ENCODE results near the gene STARD3. TPM values are rescaled to one million over a fixed set of nuclear protein-coding genes. Genes with fewer than 3 reads are reported as not detected.

Gene STARD3
- total RNA-seq, 4 donors from 2014 or later, result 39.2 to 63.9 (median 43.5) TPM

DNA sequence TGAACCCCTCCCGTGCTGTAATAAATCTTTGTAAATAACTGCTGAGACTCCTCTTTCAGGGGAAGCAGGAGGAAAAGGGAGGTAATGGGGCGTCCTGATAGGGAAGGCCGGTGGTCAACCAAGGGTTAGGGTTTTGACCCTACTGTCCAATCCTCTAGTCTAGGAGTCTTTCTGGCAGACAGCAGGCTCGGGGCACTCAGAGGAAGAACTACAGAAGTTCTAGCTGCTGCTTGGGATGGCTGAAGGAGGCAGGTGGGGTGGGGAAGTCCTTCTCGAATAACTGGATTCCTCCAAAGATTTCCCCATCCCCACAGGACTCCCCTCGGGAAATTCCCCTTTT lies 387 bp upstream of the STARD3 start:
- TF ChIP-seq, protein P1, sequence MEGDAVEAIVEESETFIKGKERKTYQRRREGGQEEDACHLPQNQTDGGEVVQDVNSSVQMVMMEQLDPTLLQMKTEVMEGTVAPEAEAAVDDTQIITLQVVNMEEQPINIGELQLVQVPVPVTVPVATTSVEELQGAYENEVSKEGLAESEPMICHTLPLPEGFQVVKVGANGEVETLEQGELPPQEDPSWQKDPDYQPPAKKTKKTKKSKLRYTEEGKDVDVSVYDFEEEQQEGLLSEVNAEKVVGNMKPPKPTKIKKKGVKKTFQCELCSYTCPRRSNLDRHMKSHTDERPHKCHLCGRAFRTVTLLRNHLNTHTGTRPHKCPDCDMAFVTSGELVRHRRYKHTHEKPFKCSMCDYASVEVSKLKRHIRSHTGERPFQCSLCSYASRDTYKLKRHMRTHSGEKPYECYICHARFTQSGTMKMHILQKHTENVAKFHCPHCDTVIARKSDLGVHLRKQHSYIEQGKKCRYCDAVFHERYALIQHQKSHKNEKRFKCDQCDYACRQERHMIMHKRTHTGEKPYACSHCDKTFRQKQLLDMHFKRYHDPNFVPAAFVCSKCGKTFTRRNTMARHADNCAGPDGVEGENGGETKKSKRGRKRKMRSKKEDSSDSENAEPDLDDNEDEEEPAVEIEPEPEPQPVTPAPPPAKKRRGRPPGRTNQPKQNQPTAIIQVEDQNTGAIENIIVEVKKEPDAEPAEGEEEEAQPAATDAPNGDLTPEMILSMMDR (IDR thresholded peaks at IDR 0.05; ENCODE audit: low read depth), result no peak

DNA sequence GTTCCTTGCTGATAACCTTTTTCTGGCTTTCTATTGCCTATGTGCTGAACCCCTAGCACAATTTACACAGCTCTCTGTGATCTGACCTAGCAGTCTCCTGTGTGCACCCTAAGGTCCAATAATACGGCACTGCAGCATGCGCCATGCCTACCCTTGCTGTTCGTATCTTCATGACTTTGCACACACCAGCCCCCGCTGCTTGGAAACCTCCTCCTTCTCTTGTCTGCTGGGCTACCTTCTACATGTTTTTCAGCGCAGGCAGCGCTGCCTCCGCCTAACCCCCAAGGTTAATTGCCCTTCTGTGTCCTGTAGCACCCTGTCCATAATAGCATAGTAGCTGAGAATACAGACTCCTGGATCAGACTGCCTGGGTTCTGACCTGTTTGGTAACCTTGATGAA lies 1.4 kb downstream of the STARD3 start:
- TF ChIP-seq, protein P1 (IDR thresholded peaks at IDR 0.05; ENCODE audit: low read depth), result no peak

DNA sequence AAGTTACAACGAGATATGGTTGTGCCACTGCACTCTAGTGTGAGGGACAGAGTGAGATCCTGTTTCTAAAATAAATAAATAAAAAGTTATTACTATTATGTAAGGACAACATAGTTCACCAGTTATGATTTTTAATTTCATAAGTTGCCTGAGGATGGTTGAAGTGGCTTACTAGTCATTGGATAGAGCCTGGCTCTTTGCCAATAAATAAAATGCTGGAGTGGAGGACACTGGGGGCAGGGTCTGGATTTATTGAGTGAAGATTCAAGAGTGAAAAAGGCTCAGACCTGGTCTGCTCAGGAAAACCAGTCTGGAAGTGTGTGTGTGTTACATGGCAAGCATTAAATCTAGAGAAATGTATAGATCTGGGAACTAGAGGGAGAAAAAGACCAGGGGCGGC lies 2.1 kb downstream of the STARD3 start:
- TF ChIP-seq, protein P1 (IDR thresholded peaks at IDR 0.05; ENCODE audit: low read depth), result no peak

DNA sequence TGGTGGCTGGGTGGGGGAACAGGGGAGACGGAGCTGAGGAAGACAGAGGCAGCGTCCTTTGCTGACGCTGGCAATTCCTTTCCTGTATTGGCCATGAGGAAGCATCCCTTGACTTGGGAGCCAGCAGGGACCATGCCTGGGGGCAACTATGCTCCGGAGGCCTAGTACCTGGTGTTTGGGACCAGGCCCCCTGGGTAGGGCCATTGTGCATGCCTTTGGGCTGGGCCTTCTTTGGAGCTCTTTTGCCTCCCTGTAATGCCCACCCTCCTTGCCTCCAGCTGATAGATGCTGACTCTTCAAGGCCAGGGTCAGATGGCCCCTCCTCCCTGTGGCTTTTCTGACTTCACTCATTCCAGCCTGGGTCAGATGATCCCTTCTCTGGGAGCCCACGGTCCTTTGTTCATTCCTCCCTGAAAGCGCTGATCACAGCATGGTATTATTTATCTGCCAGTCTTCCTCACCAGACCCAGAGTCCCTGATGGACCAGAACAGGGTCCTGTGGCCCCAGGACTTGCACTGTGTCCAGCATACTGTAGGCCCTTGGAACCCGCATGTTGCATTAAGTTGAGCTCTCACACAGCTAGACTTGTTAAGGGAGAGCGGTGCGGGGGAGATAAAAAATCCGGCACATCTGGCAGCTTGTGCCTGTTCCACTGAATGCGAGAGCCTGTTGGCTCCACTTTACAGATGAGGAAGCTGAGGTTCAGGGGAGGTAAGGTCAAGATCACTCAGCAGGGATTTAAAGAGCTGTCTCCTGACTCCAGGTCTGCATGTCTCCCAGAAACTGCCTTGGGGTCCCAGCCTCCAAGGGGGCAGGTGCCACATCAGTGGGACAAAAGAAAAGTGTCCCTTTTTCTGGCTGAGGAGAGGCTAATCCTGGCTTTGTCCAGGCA lies 2.9 kb downstream of the STARD3 start:
- TF ChIP-seq, protein P1 (IDR thresholded peaks at IDR 0.05; ENCODE audit: low read depth), result no peak

DNA sequence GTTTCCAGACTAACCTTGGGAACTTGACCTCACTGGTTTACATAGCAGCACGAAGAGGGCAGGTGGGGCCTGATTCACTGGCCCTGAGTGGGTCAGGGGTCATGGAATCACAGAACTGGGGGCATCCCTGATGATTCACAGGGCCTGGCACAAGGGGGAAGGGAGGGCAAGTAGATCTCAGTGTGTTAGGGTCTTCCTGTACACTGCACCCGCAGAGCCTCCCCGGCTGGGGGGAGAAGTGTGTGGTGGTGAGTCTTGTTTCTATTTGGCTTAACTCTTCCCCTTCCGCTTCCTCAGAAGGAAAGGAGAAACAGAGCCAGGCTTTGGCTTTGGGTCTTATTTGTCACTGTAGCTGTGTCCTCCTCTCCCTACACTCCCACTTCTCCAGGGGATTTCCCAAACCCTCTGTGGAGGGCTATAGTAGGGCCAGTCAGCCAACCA lies 3.7 kb downstream of the STARD3 start:
- TF ChIP-seq, protein P1 (IDR thresholded peaks at IDR 0.05; ENCODE audit: low read depth), result no peak

DNA sequence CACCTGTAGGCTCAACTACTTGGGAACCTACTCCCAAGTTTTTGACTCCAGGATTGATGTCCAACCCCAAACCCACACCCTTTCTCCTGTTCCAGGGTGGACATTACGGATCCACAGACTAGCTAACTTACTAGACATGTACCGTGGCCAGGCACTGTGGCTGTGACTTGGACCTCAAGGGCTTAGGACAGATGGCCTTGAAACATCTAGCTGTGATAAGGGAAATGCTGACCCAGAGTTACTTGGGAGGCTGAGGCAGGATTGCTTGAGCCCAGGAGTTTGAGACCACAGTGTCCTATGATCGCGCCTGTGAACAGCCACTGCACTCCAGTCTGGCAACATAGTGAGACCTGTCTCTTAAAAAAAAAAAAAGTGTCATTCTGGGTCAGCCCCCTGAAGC lies 4.2 kb downstream of the STARD3 start:
- TF ChIP-seq, protein P1 (IDR thresholded peaks at IDR 0.05; ENCODE audit: low read depth), result no peak

DNA sequence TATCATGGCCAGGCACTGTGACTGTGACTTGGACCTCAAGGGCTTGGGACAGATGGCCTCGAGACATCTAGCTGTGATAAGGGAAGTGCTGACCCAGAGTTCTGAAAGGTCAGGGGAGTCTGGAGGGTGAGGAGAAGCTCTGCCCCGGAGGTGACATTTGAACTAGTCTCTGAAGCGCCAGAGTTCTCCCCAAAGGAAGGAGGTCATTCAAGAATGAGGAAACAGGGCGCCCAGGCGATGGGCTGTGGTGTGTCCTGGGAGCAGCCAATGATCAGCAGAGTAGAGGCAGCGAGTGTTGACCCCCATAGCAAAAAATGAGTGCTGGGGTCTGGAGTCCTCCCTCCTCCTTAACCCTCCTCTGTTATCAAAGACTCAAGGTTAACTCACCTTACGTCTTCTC lies 4.9 kb downstream of the STARD3 start:
- TF ChIP-seq, protein P1 (IDR thresholded peaks at IDR 0.05; ENCODE audit: low read depth), result no peak
